Stimulated activated CD8-positive, alpha-beta memory T cell treated with anti-CD3 and anti-CD28 coated beads, Interleukin-12 subunit alpha, Interleukin-12 subunit beta, amount 100 ng/mL, for 4 hours (primary cell): ENCODE data around the gene USP13.
"Not testable (repeated sequence)": the region's sequence is repeated elsewhere in the genome, so short reads cannot be mapped to it uniquely, and the experiment has no call there.

Experiments
- DNase-seq: peaks from one replicate; pipeline ENCODE4 v3.0.0-alpha.2; 2020; ENCODE audit warnings: low read depth

The USP13 gene, protein sequence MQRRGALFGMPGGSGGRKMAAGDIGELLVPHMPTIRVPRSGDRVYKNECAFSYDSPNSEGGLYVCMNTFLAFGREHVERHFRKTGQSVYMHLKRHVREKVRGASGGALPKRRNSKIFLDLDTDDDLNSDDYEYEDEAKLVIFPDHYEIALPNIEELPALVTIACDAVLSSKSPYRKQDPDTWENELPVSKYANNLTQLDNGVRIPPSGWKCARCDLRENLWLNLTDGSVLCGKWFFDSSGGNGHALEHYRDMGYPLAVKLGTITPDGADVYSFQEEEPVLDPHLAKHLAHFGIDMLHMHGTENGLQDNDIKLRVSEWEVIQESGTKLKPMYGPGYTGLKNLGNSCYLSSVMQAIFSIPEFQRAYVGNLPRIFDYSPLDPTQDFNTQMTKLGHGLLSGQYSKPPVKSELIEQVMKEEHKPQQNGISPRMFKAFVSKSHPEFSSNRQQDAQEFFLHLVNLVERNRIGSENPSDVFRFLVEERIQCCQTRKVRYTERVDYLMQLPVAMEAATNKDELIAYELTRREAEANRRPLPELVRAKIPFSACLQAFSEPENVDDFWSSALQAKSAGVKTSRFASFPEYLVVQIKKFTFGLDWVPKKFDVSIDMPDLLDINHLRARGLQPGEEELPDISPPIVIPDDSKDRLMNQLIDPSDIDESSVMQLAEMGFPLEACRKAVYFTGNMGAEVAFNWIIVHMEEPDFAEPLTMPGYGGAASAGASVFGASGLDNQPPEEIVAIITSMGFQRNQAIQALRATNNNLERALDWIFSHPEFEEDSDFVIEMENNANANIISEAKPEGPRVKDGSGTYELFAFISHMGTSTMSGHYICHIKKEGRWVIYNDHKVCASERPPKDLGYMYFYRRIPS

DNA sequence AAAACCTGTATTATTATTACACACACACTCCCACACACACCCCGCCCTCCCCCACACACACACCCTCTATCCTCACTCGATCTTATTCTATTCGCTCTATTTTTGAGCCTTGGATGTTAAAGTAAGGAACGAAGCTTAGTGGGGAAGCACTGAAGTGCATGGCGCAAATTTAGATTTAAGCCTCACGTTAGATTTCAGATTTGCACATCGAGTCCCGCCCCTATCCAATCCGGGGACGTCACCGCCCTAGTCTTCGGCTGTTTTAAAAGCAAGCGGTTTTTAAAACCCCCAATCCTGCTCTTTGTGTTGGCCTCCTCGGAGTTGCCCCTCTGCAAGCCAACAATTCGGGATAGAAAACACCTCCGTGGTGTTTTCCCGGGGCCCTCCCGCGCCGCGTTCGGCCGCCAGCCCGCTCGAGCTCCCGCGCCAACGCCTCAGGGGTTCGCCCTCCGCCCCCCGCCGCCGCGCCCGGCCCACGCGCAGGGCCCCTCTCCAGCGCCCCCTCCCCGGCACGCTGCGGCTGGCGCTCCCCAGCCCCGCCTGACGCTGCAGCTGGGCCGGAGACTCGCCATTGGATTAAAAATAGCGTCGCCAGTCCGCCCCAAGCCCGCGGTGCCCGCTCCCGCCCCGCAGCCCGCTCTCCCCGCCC lies at the start of gene USP13:
TSS of gene USP13 (plus strand) at position 594 of the 649 bp plus-strand sequence. CDS start 186 bp downstream, outside the sequence.
- DNase-seq, result no peak

DNA sequence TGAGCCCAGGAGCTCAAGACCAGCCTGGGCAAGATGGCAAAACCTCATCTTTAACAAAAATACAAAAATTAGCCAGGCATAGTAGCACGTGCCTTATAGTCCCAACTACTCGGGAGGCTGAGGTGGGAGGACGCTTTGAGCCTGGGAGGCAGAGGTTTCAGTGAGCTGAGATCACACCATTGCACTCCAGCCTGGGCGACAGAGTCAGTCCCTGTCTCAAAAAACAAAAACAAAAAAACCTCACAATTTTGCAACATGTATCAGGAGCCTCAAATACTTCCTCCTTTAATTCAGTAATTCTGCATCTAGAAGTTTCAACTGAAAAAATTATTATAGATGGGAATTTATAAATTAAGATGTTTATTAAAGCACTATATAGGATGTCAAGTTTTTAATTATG lies 49.5 kb upstream of the USP13 start:
- no peak for DNase-seq

DNA sequence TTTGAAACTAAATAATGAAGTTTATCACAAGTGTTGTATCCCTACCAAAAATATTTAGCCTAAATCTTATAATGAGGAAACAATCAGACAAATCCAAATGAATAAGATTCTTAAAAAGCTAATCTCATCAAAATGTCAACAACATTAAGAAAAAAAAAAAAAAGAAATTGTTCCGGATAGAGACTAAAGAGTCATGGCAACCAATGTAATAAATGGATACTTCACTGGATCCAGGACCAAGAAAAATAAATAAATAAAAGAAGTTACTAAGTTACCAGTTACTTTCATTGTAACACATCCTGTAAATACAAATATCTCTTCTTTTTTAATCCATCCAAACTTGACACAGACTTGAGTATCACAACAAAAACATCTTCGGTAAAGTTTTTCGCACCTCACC lies 49.0 kb upstream of the USP13 start:
- DNase-seq, result no peak

DNA sequence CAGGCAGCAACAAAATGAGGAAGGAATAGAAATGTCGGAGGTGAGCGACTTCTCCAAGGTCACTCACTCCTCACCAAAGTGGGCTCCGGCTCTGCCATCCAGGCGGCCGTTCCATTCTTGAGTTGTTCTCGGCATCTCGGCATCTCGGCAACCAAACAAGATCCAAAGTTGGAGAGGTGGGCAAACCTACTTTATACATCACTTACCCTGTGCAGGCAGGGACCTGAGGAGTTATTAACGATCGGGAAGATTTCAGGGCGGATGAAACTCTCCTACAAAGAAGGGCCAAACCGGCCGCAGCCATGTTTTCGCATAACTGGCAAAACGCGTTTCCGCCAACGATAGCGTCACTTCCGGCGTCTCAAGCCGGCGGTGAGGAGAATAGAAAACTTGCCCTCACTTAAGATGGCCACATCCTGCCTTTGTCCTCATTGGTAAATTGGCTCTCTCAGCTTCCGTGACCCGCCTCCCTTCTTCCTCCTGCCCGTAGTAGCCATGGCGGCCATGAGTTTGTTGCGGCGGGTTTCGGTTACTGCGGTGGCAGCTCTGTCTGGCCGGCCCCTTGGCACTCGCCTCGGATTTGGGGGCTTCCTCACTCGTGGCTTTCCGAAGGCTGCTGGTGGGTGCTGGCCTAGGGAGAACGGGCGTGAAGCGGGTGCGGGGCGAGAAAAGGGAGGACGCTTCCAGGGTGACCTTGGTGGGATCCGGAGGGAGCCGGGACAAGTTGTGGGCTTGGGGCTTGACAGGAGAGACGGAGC lies 48.3 kb upstream of the USP13 start, which contains the start of the genes MRPL47 and NDUFB5:
TSS of gene MRPL47 (minus strand) at position 318 of the 758 bp plus-strand sequence. CDS start at position 304, 14 bp downstream.
TSS of gene NDUFB5 (plus strand) at position 474 of the 758 bp plus-strand sequence. CDS start at position 496, 22 bp downstream.
- DNase-seq, result peak; percentile 81

DNA sequence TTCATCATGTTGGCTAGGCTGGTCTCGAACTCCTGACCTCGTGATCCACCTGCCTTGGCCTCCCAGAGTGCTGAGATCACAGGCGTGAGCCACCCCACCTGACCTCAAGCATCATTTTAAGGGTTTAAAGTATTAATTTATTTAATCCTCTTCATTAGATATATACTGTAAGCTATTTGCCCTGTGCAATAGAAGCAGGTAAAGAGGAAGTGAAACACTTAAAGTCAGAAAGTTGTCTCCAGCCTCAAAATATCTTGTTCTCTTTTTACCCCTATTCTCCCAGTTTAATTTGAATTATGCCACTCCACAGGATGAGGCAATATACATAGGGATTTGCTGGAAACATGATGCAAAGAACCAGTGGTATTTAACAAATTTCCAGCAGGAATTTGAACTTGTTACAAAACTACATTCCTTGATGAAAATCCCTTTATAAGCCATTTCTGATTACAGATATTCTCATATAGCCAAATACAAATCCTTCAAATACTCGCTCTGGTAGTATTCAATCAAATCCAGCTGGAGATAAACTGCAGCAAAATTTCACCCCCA lies 46.2 kb upstream of the USP13 start:
- no peak for DNase-seq

DNA sequence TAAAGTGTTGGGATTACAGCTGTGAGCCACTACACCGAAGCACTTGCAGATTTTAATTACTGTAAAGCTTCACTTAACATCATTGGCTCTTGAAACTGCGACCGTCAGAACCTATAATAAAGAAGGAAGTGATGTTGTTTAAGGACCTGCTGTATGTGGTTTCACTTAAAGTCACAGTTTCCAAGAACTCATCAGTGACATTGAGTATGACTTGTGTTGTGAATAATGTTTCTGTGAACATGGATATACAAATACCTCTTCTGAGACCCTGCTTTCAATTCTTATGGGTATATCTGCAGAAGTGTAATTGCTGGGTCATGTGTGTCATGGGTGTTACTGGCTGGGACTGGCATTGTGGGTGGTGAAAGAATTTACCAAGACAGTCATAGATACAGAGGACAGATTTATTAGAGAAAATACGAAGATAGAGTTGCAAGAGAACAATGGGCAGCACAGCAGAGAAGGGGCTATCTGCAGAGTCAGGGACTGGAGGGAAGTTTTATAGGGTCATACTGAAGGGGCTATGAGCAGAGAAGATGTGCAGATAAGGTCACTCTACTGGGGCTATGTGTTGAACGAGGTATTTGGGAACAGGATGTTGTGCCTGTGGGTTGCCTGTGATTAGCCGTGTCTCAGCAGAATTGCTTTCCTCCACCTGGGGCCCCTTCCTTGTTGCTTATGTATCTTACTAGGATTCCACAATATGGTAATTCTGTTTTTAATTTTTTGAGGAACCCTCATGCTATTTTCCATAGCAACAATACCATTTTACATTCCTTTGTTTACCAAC lies 43.7 kb upstream of the USP13 start:
- no peak for DNase-seq

DNA sequence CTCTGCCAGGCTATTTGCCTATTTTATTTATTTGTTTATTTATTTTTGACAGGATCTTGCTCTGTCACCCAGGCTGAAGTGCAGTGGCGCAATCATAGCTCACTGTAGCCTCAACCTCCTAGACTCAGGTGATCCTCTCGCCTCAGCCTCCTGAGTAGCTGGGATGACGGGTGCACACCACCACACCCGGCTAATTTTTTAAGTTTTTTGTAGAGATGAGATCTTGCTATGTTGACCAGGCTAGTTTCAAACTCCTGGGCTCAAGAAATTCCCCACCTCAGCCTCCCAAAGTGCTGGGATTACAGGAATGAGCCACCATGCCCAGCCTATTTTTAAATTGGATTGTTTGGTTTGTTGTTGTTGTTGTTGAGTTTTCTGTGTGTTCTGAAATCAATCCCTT lies 42.8 kb upstream of the USP13 start:
- no peak for DNase-seq

DNA sequence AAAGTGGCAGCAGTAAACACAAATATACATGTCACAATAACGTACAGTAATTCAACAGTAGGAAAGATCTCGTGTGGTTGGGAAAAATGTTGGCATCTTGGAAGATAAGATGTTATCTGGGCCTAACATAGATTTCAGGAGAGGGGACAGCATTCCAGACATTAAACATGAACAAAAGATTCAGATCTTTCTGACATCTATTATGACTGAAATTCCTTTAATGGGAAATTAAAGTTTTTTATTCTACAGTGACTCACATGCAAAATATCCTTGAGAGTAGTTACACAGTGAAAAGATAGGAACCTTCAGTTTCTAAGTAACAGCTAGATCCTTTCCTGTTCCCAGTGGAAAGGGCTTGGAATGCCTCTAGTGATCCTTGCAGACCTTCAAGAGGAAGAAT lies 39.0 kb upstream of the USP13 start:
- no peak for DNase-seq

DNA sequence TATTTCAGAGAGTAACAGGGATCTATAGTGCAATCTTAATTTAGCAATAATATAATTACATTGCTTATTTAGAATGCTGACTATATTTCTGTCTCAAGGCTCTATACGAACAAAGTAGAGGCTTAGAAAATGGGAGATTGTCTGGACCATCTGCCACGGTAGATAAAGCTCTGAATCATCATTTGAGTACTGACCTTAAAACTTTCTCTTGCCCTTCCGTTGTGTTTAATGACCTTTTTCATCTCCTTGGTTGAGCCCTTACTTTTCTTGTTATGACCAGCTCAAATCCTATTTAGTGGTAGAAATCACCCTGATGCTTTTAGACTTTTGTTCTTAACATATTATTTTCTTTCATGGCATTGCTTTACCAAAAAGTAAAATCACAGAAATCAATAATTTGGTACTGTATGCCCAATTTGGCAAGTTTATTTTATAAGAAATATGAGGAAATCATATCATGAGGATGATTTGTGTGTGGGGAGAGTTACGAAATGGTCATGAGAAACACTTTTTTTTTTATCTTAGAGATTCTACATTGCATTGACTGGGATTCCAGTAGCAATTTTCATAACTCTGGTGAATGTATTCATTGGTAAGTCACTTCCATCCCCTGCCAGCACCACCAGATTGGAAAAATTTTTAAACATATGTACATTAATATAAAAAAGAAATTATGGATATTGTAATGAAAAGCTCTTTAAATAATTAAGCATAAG lies 37.2 kb upstream of the USP13 start:
- DNase-seq, result no peak

DNA sequence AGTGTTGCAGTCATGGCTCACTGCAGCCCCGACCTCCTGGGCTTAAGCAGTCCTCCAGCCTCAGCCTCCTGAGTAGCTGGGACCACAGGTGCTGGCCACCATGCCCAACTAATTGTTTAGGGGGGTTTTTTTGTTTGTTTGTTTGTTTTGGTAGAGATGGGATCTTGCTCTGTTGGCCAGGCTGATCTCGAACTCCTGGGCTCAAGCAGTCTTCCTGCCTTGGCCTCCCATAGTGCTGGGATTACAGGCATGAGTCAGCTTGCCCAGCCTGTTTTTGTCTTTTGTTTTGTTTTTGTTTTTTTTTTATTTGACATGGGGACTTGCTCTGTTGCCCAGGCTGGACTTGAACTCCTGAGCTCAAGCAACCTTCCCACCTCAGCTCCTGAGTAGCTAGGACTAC lies 30.8 kb upstream of the USP13 start:
- DNase-seq, result no peak

DNA sequence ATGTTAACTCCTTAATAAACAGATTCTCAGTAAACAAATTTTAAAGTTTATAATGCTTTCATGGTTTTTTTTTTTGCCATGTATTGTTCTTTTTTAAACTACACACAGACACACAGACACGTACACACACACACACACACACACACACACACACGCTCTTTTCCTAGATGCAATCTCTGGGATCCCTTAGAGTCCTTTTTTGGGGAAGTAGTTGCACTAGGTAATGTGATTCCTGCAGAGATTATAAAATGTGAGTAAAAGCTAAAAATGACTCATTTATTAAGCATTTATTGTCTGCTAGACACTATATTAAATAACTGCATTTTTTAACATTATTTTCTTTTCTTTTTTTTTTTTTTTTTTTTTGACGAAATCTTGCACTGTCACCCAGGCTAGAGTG lies 28.4 kb upstream of the USP13 start:
- no peak for DNase-seq

DNA sequence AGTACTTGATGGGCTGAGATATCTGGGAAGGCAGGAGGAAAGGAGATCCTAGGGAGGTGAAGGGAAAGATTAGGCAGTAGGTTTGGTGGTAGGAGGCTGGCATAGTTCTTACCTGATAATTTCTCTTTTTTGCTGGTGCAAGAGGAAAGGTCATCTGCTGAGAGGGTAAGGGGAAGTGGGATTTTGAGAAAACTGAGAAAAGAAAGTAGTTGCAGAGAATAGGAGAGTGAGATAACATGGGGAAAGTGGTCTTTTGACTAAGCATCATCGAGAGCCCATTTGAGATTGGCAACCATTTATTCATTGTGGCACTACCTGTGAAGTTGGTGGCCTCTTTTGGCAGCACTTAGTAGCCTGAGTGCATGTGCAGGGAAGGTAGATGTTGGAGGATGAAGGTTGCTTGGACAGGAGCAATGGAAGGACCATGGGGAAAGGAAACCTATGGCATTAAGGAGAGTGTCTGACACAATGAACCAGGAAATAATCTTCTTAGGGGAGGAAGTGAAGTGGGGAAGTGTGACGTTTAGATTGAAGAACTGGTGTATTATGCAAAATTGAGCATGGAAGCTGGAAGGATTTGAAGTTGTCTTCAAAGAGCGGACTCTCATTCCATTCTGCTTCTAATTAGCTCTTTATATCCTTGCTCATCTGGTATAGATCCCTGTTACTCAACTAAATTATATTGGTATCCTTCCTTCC lies 21.9 kb upstream of the USP13 start:
- no peak for DNase-seq

DNA sequence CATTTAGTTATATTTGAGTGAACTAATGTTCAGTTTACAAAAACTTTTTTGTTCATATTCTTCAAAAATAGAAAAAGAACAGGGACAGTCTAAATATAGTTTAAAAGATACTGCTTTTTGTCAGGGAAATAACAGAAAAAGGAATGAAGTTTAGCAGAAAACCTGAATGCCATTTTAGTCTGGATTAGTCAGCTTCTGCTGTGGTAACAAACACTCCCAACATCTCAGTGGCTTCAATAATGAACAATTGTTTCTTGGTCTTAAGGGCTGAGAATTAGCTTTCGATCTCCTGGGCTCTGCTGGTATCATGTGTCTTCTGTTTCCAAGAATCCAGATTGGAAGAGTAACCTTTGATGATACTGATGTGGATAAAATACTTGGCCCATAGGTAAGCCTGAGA lies 12.4 kb upstream of the USP13 start:
- no peak for DNase-seq

DNA sequence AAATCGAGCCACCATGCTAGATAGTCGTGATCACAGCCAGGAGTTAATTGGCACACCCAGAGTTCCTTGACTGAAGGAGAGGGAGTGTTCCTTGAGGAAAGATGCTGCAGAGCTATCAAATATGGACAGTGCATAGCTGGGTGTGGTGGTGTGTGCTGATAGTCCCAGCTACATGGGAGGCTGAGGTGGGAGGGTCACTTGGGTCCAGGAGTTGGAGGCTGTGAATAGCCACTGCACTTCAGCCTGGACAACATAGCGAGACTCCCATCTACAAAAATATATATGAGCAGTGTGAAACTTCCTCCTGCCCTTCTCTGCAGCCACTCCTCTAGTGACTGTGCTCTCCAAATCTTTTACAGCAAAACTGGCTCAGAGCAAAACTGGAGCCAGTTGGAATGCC lies 10.0 kb upstream of the USP13 start:
- no peak for DNase-seq

DNA sequence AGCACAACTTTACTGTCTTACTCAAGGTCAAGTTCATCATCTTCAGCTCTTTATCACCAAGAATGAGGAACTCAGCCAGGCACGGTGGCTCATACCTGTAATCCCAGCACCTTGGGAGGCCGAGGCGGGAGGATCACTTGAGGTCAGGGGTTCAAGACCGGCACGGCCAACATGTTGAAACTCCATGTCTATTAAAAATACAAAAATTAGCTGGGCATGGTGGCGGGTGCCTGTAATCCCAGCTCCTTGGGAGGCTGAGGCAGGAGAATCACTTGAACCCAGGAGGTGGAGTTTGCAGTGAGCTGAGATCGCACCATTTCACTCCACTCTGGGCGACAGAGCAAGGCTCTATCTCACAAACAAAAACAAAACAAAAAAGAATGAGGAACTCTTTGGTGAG lies 9.0 kb upstream of the USP13 start:
- DNase-seq, result not testable (repeated sequence)

DNA sequence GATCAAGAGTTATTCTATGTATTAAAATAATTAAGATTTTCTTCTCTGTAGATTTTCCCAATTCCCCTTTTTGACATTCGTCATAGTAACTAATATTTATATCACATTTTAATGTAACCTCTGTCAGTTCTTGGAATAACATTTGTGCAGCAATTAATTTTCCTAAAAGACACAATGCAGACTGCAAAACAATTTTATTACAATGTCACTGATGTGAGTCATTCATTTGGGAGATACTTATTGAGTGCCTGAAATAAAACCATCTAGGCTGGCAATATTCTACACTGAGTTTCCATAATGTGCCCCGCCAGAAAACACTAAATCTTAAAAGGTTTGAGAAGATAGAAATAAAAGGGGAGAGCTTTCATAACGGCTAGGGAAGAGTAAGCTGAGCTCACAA lies 6.7 kb upstream of the USP13 start:
- DNase-seq, result no peak

DNA sequence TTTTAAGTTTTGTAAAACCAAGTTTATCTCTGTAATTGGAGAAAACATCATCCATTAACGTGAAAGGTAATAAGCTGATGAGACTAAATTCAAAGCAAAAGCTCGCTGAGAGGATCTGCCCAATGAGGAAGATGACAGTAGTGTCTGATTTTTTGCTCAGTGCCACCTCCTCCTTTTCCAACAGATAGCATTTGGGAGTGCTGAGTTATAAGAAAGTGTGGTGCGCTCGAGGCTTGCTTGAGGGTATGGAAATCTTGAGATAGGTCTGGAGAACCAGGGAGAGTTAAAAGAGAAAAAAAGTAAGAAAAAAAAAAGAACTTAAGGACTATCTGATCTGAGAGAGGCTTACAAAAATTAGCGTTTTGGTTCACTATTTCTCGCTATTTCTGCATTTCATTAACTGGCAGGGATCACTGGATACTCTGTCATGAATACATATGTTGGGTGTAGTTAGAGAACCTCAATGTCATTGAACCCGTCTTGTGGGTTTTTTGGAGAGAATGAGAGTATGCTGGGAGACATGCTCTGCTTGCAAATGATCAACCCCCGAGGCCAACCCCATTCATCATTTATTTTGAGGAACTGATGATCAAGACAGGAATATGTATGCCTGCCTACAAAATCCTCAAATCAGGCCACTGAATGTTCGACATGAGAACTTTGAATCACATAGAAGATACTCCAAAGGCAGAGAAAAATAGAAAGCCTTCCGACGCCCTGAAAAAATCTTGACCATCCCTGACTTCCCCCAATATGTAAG lies 973 bp upstream of the USP13 start:
- DNase-seq, result no peak

DNA sequence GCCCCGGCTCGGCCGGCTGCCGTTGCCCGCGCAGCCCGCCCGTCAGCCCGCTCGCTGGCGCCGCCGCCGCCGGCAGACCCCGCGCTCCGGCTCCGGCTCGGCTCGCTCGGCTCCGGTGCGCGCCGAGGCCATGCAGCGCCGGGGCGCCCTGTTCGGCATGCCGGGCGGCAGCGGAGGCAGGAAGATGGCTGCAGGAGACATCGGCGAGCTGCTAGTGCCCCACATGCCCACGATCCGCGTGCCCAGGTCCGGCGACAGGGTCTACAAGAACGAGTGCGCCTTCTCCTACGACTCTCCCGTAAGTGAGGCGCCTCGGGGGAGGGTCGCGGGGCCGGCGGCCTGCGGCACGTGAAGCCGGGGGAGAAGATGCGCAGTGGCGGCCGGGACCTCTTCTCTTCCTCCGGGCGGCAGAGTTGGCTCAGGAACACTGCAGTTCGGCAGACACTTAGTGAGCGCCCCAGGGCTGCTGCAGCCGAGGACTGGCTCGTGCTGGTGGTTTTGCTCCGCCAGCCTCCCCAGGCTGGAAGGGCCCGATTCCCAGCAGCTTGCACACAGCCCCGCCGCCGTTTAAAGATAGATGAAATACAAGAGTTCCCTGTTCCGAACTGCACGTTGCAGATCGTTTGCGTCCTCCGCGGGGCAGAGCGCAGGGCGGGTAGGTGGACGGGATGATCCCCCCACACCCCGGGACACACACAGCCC lies 407 bp downstream of the USP13 start:
- DNase-seq, result peak; percentile 56
